A673 (cell line): ENCODE data around the gene PRRG4. TPM values are rescaled to one million over a fixed set of nuclear protein-coding genes. Genes with fewer than 3 reads are reported as not detected.
A peak's percentile ranks its signal among the peaks of the same experiment; 100 is the strongest.

Source experiments
- BruUV-seq: library from RNA; stranded (reverse); fragments of 400-500 nt; replicated peaks from 2 replicates; lab custom pipeline; 2021; lab: Mats Ljungman, UMichigan
- CTCF ChIA-PET: fragments of 300-600 bp; sonication (Branson Sonifier 250); formaldehyde crosslinking; loops from one replicate; lab custom pipeline; 2022; ENCODE audit warnings: antibody characterized with exemption; lab: Charles Lee
- POLR2A ChIA-PET: fragments of 300-600 bp; sonication (Branson Sonifier 250); formaldehyde crosslinking; loops from one replicate; lab custom pipeline; 2022; ENCODE audit warnings: antibody characterized with exemption; ENCODE audit not compliant: low non-redundant PET; lab: Charles Lee
- DNase-seq: peaks from one replicate; pipeline ENCODE4 v3.0.0-alpha.2; 2015; ENCODE audit warnings: low spot score
- H3K27ac ChIP-seq: fragments of 200-600 bp; sonication (generic); 2 replicates; pipeline ENCODE4 v1.5.1; 2016; ENCODE audit warnings: mixed run types, low read depth, mild to moderate bottlenecking, mixed read lengths, antibody characterized with exemption, low read length; ENCODE audit not compliant: poor library complexity, severe bottlenecking
- H3K27me3 ChIP-seq: fragments of 200-600 bp; sonication (generic); replicated peaks from 2 replicates; pipeline ENCODE4 v1.6.1; 2017; ENCODE audit warnings: mixed run types, low read depth, mild to moderate bottlenecking, mixed read lengths, antibody characterized with exemption, low read length; ENCODE audit not compliant: insufficient read depth, poor library complexity
- H3K36me3 ChIP-seq: fragments of 200-600 bp; sonication (generic); 2 replicates; pipeline ENCODE4 v1.6.1; 2016; ENCODE audit warnings: mixed run types, mild to moderate bottlenecking, mixed read lengths, antibody characterized with exemption, low read length; ENCODE audit not compliant: insufficient read depth, poor library complexity, severe bottlenecking
- H3K4me1 ChIP-seq: fragments of 200-600 bp; sonication (generic); 2 replicates; pipeline ENCODE4 v1.6.1; 2017; ENCODE audit warnings: mixed run types, mild to moderate bottlenecking, mixed read lengths, antibody characterized with exemption, low read length; ENCODE audit not compliant: insufficient read depth, poor library complexity, severe bottlenecking
- H3K4me3 ChIP-seq: fragments of 200-600 bp; sonication (generic); 2 replicates; pipeline ENCODE4 v1.5.1; 2016; ENCODE audit warnings: low read depth, mixed run types, mild to moderate bottlenecking, mixed read lengths, low read length; ENCODE audit not compliant: poor library complexity, severe bottlenecking
- H3K9me3 ChIP-seq: fragments of 200-600 bp; sonication (generic); 2 replicates; pipeline ENCODE4 v1.6.1; 2016; ENCODE audit warnings: mixed run types, low read depth, mild to moderate bottlenecking, mixed read lengths, antibody characterized with exemption, low read length; ENCODE audit not compliant: poor library complexity, severe bottlenecking
- EZH2 ChIP-seq: fragments of 200-600 bp; sonication (generic); IDR thresholded peaks from 2 replicates; pipeline ENCODE4 v1.6.1; 2017; ENCODE audit warnings: borderline replicate concordance, low read depth, mild to moderate bottlenecking, mixed read lengths, antibody characterized with exemption, low read length; ENCODE audit not compliant: poor library complexity, severe bottlenecking
- intact Hi-C: fragments of 100-400 bp; cut with micrococcal nuclease; formaldehyde crosslinking; loops from one replicate; pipeline ENCODE4 v1.10.0; 2022; ENCODE audit not compliant: unreplicated experiment
- total RNA-seq: library from RNA; stranded (reverse); gene quantifications from 2 replicates; pipeline ENCODE4 v1.2.3, GENCODE V29; 2021
- TF ChIP-seq, protein P1 (sequence below): fragments of 300-800, 200-600 bp; sonication (generic); conservative IDR thresholded peaks from 2 replicates; pipeline ENCODE4 v1.5.1; 2017; ENCODE audit warnings: low read depth, mild to moderate bottlenecking, antibody characterized with exemption, low read length, moderate library complexity, mixed read lengths

Gene PRRG4
- total RNA-seq, 1 experiment from 2014 or later = 3.8 TPM

DNA sequence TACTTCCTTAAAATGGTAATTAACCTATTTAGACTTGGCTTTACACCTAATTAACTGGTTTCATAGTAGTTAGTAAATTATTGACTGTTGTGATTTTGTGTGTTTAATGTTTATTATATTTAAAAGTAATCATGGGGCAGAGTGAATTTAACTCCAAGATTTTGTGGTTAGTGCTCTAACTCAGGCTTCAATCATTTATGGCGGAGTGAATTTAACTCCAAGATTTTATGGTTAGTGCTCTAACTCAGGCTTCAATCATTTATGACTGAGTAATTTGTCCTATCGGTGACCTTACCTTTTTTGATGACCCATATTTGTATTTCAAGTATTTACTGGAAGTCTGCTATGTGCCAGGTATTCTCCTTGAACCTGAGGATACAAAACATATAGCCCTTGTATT, 7.2 kb downstream of the PRRG4 start:
- CTCF ChIA-PET = no interaction called here
- BruUV-seq = no TSS peak
- peaks cover 11% of the 10 kb centered on the region for H3K4me1 ChIP-seq
- TF ChIP-seq, protein P1, sequence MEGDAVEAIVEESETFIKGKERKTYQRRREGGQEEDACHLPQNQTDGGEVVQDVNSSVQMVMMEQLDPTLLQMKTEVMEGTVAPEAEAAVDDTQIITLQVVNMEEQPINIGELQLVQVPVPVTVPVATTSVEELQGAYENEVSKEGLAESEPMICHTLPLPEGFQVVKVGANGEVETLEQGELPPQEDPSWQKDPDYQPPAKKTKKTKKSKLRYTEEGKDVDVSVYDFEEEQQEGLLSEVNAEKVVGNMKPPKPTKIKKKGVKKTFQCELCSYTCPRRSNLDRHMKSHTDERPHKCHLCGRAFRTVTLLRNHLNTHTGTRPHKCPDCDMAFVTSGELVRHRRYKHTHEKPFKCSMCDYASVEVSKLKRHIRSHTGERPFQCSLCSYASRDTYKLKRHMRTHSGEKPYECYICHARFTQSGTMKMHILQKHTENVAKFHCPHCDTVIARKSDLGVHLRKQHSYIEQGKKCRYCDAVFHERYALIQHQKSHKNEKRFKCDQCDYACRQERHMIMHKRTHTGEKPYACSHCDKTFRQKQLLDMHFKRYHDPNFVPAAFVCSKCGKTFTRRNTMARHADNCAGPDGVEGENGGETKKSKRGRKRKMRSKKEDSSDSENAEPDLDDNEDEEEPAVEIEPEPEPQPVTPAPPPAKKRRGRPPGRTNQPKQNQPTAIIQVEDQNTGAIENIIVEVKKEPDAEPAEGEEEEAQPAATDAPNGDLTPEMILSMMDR = no peak
- no peak for TF ChIP-seq EZH2
- POLR2A ChIA-PET = no interaction called here
- H3K36me3 ChIP-seq = no peaks in the 10 kb centered on the region
- H3K27me3 ChIP-seq = no peaks in the 10 kb centered on the region
- intact Hi-C loops = no loop called here
- DNase-seq = no peak
- no peak overlapping the region for H3K27ac ChIP-seq
- no peaks in the 10 kb centered on the region for H3K9me3 ChIP-seq
- no peak overlapping the region for H3K4me3 ChIP-seq

DNA sequence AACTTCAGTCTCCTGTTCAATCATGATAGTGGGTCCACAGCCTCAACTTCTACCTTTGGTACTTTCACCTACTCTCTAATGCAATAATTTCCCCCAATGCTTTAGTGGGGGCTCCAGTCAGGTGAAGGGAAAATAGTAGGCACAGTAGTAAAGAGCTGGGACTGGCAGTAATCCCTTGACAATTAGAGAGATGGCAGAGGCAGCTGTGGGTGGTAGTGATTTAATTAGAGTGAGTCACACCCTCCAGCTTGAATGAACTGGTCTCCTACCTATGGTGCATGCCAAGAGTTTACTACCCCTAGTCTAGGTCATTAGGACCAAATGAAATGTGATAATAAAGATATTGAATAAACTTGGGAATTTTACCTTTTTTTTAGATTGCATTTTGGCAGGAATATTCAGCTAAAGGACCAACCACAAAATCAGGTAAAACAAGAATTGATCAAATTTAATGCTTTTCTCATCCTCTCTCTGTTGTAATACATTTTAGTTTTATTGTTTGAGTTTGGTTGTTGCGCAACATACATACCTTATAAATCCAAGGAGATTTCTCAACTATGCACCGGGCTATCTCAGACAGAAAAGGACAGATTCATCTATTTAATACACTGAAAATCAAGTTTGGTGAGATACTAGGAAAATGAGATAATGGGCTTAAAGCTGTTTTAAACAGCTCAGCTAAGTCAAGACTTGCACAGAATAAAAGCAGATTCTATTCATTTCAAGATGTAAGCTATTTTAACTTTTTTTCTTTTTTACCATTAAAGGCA, 9.0 kb downstream of the PRRG4 start:
- TF ChIP-seq, protein P1 = no peak
- no peak for TF ChIP-seq EZH2

DNA sequence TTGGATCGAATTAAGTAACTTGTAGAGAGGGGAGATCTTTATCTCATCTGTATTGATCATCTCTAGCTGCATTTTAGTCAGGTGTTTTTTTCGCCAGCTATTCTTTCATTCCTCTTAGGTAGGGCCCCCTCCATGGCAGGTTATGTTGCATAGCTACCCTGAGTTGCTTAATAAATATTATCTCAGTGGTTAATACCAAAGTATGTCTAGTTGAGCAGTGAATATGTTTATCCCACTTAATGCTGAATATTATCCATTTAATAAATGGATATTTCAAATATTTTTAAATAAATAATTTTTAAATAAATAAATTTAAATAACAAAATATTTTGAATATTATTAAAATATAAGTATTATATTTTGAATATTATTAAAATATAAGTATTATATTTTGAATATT, 9.6 kb downstream of the PRRG4 start:
- DNase-seq = no peak
- Histone ChIP-seq H3K36me3 (no peaks in the 10 kb centered on the region), H3K27me3 (no peaks in the 10 kb centered on the region), H3K4me1 (peaks cover 11% of the 10 kb centered on the region), H3K9me3 (no peaks in the 10 kb centered on the region), H3K4me3 (no peak overlapping the region), H3K27ac (no peak overlapping the region)
- no peak for TF ChIP-seq EZH2
- TF ChIP-seq, protein P1 = no peak
- CTCF ChIA-PET = interaction anchor here (1.0 kb wide), 1 partner anchor 226 kb away, joined by 4 read pairs; no protein-coding TSS in a partner anchor
- POLR2A ChIA-PET = no interaction called here
- BruUV-seq = no TSS peak
- intact Hi-C loops = no loop called here

More for the DNA sequence above, 9.0 kb downstream of the PRRG4 start:
- peak; percentile 89 for DNase-seq
- Histone ChIP-seq H3K4me1 (peaks cover 11% of the 10 kb centered on the region), H3K9me3 (no peaks in the 10 kb centered on the region), H3K27me3 (no peaks in the 10 kb centered on the region), H3K4me3 (no peak overlapping the region), H3K36me3 (no peaks in the 10 kb centered on the region), H3K27ac (no peak overlapping the region)
- CTCF ChIA-PET = interaction anchor here (0.6 to 1.0 kb wide), 3 partner anchors 86 to 967 kb away, joined by 3 to 8 read pairs (median 4); no protein-coding TSS in a partner anchor
- intact Hi-C loops = no loop called here
- POLR2A ChIA-PET = interaction anchor here (0.6 to 0.8 kb wide), 2 partner anchors 12 to 462 kb away, joined by 4 to 5 read pairs; no protein-coding TSS in a partner anchor
- no TSS peak for BruUV-seq
